ENCODE data around the gene TUBB2A. TPM values are rescaled to one million over a fixed set of nuclear protein-coding genes. Genes with fewer than 3 reads are reported as not detected.
"Not testable (repeated sequence)": the region's sequence is repeated elsewhere in the genome, so short reads cannot be mapped to it uniquely, and the experiment has no call there.

Gene TUBB2A
- total RNA-seq, 1 donor from 2014 or later, result 139 TPM

DNA sequence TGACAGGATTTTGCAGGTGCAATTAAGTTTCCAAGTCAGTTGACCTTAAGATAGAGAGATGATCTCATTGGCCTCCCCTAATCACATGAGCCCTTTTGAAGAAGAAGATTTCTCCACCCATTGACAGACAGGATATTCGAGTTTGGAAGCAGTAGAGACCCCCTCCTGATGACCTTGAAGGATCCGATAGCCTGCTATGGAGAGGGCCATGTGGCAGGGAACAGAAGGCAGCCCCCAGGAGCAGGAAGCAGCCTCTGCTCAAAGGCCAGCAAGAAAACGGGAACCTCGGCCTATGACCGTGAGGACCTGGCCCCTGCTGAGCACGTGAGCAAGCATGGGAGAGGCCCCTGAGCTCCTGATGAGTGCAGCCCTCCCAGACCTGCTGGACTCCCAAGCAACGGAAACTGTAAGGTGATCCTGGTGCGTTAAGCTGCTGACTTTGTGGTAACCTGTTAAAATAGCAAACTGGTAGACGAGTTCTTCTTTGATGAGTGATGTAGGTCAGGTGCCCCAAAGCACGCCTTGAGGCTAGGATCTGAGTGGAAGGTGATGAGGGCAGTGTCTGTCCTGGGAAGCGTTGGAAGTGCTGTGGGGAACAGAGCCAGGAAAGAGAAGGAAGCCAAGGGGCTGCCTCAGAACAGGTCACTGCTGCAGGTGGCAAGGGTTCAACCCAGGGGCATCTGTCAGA is 18.5 kb upstream of the TUBB2A start:
- Histone ChIP-seq H3K36me3 (ENCODE audit: control insufficient read depth, insufficient read depth, low read length) (no peaks in the 10 kb centered on the region), H3K4me3 (ENCODE audit: low read depth, low read length) (no peak overlapping the region), H3K27me3 (ENCODE audit: control insufficient read depth, insufficient read depth, low read length) (no peaks in the 10 kb centered on the region)
- DNase-seq (ENCODE audit: low read depth), result no peak
- TF ChIP-seq, protein P1, sequence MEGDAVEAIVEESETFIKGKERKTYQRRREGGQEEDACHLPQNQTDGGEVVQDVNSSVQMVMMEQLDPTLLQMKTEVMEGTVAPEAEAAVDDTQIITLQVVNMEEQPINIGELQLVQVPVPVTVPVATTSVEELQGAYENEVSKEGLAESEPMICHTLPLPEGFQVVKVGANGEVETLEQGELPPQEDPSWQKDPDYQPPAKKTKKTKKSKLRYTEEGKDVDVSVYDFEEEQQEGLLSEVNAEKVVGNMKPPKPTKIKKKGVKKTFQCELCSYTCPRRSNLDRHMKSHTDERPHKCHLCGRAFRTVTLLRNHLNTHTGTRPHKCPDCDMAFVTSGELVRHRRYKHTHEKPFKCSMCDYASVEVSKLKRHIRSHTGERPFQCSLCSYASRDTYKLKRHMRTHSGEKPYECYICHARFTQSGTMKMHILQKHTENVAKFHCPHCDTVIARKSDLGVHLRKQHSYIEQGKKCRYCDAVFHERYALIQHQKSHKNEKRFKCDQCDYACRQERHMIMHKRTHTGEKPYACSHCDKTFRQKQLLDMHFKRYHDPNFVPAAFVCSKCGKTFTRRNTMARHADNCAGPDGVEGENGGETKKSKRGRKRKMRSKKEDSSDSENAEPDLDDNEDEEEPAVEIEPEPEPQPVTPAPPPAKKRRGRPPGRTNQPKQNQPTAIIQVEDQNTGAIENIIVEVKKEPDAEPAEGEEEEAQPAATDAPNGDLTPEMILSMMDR (IDR thresholded peaks at IDR 0.05; ENCODE audit: insufficient read depth, low read length, poor library complexity, severe bottlenecking), result no peak

DNA sequence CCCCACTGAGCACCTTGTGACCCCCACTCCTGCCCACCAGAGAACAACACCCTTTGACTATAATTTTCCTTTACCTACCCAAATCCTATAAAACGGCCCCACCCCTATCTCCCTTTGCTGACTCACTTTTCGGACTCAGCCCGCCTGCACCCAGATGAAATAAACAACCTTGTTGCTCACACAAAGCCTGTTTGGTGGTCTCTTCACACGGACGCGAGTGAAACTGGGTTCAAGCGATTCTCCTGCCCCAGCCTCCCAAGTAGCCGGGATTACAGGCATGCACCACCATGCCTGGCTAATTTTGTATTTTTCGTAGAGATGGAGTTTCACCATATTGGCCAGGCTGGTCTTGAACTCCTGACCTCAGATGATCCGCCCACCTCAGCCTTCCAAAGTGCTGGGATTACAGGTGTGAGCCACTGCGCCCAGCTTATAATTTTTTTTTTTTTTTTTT is 16.3 kb upstream of the TUBB2A start:
- not testable (repeated sequence) for H3K27me3 ChIP-seq (ENCODE audit: control insufficient read depth, insufficient read depth, low read length); H3K36me3 ChIP-seq (ENCODE audit: control insufficient read depth, insufficient read depth, low read length); H3K4me3 ChIP-seq (ENCODE audit: low read depth, low read length); DNase-seq (ENCODE audit: low read depth)

- not testable (repeated sequence) for H3K36me3 ChIP-seq (ENCODE audit: control insufficient read depth, insufficient read depth, low read length); DNase-seq (ENCODE audit: low read depth); H3K27me3 ChIP-seq (ENCODE audit: control insufficient read depth, insufficient read depth, low read length); H3K4me3 ChIP-seq (ENCODE audit: low read depth, low read length)
Measured at GRCh38 chr6:3172789-3173188, 15.4 kb upstream of the TUBB2A start.

GRCh38 chr6:3171313-3172175 is 14.2 kb upstream of the TUBB2A start:
- not testable (repeated sequence) for H3K4me3 ChIP-seq (ENCODE audit: low read depth, low read length); H3K36me3 ChIP-seq (ENCODE audit: control insufficient read depth, insufficient read depth, low read length); DNase-seq (ENCODE audit: low read depth); H3K27me3 ChIP-seq (ENCODE audit: control insufficient read depth, insufficient read depth, low read length)

DNA sequence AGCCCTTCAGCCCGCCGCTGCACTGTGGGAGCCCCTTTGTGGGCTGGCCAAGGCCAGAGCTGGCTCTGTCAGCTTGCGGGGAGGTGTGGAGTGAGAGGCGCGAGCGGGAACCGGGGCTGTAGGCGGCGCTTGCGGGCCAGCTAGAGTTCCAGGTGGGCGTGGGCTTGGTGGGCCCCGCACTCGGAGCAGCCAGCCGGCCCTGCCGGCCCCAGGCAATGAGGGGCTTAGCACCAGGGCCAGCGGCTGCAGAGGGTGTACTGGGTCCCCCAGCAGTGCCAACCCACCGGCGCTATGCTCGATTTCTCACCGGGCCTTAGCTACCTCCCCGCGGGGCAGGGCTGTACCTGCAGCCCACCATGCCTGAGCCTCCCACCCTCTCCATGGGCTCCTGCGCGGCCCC is 13.3 kb upstream of the TUBB2A start:
- not testable (repeated sequence) for DNase-seq (ENCODE audit: low read depth); H3K27me3 ChIP-seq (ENCODE audit: control insufficient read depth, insufficient read depth, low read length); H3K4me3 ChIP-seq (ENCODE audit: low read depth, low read length); H3K36me3 ChIP-seq (ENCODE audit: control insufficient read depth, insufficient read depth, low read length)

GRCh38 chr6:3168046-3168445 is 10.7 kb upstream of the TUBB2A start:
- not testable (repeated sequence) for H3K27me3 ChIP-seq (ENCODE audit: control insufficient read depth, insufficient read depth, low read length); DNase-seq (ENCODE audit: low read depth); H3K4me3 ChIP-seq (ENCODE audit: low read depth, low read length); H3K36me3 ChIP-seq (ENCODE audit: control insufficient read depth, insufficient read depth, low read length)

DNA sequence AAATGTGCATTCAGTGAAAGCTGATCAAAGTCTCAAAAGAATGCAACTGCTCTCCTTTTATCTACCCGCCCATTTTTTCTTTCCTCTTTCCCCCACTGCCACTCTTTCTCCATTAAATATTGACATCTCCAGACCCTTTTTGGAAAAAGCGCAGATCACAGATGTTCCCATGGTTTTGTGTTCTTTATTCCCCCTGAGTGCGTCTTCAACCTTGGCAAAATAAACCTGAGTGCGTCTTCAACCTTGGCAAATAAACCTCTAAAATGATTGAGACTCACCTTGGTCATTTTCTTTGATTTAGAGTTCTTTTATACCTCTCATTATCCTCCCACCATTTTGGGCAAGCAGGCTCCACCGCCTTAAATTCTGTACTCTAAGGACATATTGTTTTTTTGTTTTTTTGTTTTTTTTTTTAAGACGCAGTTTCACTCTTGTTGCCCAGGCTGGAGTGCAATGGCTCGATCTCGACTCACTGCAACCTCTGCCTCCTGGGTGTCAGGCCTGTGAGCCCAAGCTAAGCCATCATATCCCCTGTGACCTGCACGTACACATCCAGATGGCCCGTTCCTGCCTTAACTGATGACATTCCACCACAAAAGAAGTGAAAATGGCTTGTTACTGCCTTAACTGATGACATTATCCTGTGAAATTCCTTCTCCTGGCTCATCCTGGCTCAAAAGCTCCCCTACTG is 9.3 kb upstream of the TUBB2A start:
- H3K27me3 ChIP-seq (ENCODE audit: control insufficient read depth, insufficient read depth, low read length); DNase-seq (ENCODE audit: low read depth); H3K36me3 ChIP-seq (ENCODE audit: control insufficient read depth, insufficient read depth, low read length); H3K4me3 ChIP-seq (ENCODE audit: low read depth, low read length): not testable (repeated sequence)

DNA sequence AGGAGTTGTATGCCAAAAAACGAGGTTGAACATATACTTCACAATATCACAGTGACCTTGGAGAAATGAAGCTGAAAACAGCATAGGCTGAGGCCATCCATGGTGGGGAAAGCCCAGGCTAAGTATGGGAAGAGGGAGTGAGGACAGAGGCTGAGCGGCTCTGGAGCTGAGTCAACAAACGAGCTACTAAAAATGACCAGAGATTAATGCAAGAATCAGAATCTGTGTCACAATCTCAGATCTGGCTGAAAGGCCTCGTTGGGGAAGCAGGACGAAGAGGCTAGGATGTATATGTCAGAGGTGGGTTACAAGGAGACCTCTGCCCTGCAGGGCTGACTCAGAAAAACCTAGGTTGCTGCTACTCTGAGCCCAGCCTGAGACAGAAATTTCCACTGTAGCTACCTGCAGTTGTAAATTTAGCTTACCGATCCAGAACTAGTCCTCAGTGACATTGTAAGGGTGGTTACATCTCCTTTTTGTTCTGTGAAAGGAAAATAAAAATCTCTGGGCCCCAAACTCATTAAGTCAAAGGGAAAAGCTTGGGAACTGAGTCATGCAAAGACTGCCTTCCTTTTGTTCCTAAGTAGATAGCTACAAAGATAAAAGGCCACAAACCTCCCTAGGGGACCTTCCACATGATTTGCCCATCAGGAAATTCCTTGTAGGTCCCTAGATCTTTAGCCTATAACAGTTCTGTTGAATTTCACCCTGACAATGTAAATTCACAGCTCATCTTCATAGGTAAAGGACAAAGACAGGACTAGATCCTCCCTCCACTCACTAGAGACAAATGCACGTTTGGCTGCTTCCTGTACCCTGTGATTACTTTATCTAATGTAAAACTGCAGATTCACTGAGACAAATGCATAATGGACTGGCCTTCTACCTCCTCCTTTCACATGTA is 8.5 kb upstream of the TUBB2A start:
- Histone ChIP-seq H3K36me3 (ENCODE audit: control insufficient read depth, insufficient read depth, low read length) (no peaks in the 10 kb centered on the region), H3K4me3 (ENCODE audit: low read depth, low read length) (no peak overlapping the region), H3K27me3 (ENCODE audit: control insufficient read depth, insufficient read depth, low read length) (no peaks in the 10 kb centered on the region)
- no peak for DNase-seq (ENCODE audit: low read depth)
- TF ChIP-seq, protein P1 (IDR thresholded peaks at IDR 0.05; ENCODE audit: insufficient read depth, low read length, poor library complexity, severe bottlenecking), result no peak
